ENCODE data around the gene ST6GAL2.

The ST6GAL2 gene

DNA sequence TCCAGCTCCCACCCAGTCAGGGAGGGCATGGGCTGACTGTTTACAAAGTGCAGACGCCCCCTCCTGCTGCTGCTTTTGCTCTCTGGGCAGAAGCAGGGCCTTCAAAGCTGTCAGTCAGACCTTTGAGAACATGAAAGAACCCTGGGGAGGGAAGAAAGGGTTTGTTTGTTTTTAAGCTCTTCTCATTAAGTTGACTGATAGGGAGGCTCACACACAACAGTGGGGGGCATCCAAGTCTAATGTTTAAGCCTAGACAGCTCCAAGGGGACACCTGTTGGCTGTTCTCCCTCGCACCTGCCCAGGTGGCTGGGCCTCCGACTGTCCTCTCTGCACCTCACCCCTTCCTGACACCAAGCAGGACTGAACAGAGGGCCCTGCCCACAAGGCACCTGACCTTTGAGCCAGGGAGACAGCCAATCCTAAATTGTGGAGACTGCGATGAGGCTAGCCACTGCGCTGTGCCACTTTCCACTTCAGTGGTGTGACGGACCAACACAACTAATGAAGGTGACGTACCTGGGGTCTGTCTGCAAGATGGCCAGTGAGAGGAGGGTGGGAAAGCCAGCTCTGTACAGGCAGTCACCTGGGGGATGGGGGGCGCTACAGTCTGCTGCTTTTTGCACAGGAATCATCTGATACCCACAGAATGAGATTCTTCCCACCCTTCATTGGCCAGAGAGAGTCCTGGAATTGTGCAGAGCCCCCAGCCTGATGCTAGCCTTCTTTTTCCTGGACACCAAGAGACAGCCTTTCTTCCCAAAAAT, 16.3 kb downstream of the ST6GAL2 start:
- DNase-seq: no peak
- TF ChIP-seq, protein P1, sequence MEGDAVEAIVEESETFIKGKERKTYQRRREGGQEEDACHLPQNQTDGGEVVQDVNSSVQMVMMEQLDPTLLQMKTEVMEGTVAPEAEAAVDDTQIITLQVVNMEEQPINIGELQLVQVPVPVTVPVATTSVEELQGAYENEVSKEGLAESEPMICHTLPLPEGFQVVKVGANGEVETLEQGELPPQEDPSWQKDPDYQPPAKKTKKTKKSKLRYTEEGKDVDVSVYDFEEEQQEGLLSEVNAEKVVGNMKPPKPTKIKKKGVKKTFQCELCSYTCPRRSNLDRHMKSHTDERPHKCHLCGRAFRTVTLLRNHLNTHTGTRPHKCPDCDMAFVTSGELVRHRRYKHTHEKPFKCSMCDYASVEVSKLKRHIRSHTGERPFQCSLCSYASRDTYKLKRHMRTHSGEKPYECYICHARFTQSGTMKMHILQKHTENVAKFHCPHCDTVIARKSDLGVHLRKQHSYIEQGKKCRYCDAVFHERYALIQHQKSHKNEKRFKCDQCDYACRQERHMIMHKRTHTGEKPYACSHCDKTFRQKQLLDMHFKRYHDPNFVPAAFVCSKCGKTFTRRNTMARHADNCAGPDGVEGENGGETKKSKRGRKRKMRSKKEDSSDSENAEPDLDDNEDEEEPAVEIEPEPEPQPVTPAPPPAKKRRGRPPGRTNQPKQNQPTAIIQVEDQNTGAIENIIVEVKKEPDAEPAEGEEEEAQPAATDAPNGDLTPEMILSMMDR (IDR thresholded peaks at IDR 0.05): no peak
- H3K27me3 Mint-ChIP-seq (ENCODE audit: low read depth, poor library complexity): no peaks in the 10 kb centered on the region
- H3K9me3 Mint-ChIP-seq: no peaks in the 10 kb centered on the region
- no peak overlapping the region for H3K4me3 Mint-ChIP-seq
- peak overlapping the region; percentile 62 for H3K27ac Mint-ChIP-seq
- peaks cover 17% of the 10 kb centered on the region for H3K36me3 Mint-ChIP-seq (ENCODE audit: low read depth)
- peaks cover 42% of the 10 kb centered on the region for H3K4me1 Mint-ChIP-seq

DNA sequence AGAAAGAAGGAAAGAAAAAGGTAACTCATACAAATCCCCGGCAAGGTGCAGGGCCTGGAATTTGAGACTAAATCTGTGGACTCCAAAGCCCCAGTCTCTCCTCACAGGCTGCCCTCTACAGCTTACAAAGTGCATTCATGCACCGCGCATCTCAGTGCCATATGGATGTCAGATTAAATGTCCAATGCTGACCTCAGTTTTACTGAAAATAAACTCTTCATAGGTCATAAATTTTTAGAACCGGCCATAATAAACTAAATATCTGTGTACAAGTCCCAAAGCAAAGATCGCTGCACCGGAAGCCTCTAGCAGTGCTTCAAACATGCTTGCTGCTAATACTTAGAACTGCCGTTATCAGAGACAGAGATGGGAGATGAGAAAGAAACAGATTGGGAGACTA, 17.7 kb downstream of the ST6GAL2 start:
- peak; percentile 37 for DNase-seq
- Mint-ChIP-seq H3K27ac (no peak overlapping the region), H3K36me3 (ENCODE audit: low read depth) (peaks cover 4% of the 10 kb centered on the region), H3K4me1 (peaks cover 46% of the 10 kb centered on the region), H3K4me3 (no peak overlapping the region), H3K27me3 (ENCODE audit: low read depth, poor library complexity) (peaks cover 1% of the 10 kb centered on the region), H3K9me3 (no peaks in the 10 kb centered on the region)
- TF ChIP-seq, protein P1 (IDR thresholded peaks at IDR 0.05): peak; percentile 58

DNA sequence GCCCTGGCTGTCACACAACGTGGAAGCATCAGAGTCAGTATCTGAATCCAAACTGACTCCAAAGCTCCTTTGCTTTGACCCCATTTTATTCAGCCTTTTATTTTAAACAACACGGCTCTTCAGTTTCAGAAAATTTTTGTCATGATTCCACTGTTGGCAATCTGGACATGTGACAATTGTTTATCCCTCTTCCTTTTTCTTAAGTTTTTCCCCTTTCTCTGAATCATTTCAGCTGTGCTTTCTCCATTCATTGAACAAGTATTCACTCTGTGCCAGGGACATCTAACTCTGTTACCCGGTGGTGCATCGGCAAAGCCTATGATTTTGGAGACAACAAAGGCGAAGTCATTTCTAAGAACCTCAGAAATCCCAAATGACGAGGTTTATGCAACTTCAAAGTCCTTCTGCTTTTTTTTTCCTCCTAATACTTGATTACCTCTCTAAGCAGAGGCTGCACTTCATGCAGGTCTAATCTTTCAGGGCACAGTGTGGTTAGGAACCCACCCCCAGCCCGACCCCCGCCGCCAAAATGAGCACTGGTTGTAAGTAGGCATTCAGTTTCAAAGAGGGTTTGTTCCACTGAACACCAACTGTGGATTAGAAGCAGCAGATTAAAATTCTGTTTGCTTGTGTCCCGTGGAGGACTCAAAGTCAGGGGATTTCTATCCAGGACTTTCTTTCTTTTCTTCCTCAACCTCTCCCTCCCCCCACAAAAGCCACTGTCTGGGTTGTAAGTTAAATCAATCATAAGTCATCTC, 18.6 kb downstream of the ST6GAL2 start:
- Mint-ChIP-seq H3K36me3 (ENCODE audit: low read depth) (peaks cover 1% of the 10 kb centered on the region), H3K9me3 (no peaks in the 10 kb centered on the region), H3K27ac (no peak overlapping the region), H3K4me1 (peaks cover 46% of the 10 kb centered on the region), H3K27me3 (ENCODE audit: low read depth, poor library complexity) (peaks cover 4% of the 10 kb centered on the region), H3K4me3 (no peak overlapping the region)
- TF ChIP-seq, protein P1 (IDR thresholded peaks at IDR 0.05): no peak
- DNase-seq: no peak

DNA sequence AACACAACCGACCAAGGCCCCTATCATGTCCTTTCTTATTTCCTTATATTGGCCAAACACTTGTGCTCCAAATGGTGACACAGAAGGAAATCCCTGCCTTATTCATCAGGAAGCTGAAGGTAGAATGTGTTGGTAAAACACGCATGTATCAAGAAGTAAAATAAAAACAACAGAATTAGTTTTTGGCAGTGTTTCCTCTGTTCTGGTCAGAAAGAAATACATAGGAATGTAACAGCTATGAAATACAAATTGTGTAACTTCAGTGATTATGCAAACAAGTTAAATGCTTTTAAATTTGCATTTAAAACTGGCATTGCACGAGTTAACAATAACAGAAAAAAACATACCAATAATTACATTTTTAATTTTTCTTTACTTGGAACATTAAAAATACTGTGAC, 19.3 kb downstream of the ST6GAL2 start:
- Mint-ChIP-seq H3K27ac (no peak overlapping the region), H3K36me3 (ENCODE audit: low read depth) (peaks cover 8% of the 10 kb centered on the region), H3K9me3 (no peaks in the 10 kb centered on the region), H3K4me1 (peaks cover 46% of the 10 kb centered on the region), H3K27me3 (ENCODE audit: low read depth, poor library complexity) (peaks cover 4% of the 10 kb centered on the region), H3K4me3 (no peak overlapping the region)
- no peak for DNase-seq
- TF ChIP-seq, protein P1 (IDR thresholded peaks at IDR 0.05): no peak

DNA sequence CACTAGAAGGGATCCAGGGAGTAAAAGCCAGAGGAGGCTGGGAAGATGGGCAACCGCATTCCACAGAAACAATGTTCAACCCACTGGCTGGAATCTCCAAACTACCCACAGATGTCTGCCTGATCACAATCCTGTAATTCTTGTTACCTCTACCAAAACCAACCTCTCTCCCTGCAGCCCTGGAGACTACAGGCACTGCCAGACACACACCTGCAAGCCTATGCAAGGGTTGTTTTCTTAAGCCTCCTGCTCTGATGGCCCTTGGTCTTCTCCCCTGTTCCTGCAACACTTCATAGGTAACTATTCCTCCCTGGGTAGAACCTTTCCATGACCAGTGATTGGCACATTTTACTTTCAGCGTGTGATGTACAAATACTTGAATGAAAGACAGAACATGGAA, 21.9 kb downstream of the ST6GAL2 start:
- Mint-ChIP-seq H3K27ac (peak overlapping the region; percentile 8), H3K4me1 (peaks cover 29% of the 10 kb centered on the region), H3K36me3 (ENCODE audit: low read depth) (peaks cover 29% of the 10 kb centered on the region), H3K27me3 (ENCODE audit: low read depth, poor library complexity) (peaks cover 6% of the 10 kb centered on the region), H3K4me3 (no peak overlapping the region), H3K9me3 (peaks cover 13% of the 10 kb centered on the region)
- no peak for DNase-seq
- TF ChIP-seq, protein P1 (IDR thresholded peaks at IDR 0.05): no peak
